NCI-H82 (cell line): Measurements from ENCODE around the gene GALNT6.
A peak's percentile ranks its signal among the peaks of the same experiment; 100 is the strongest.
"Not testable (repeated sequence)": the region's sequence is repeated elsewhere in the genome, so short reads cannot be mapped to it uniquely, and the experiment has no call there.

ENCODE experiments used
- DNase-seq: peaks from one replicate; lab custom pipeline; 2025; lab: John Stamatoyannopoulos, UW

The GALNT6 gene

GRCh38 chr12:51358496-51358895 is 32.7 kb downstream of the GALNT6 start:
- DNase-seq, result peak; percentile 30

- DNase-seq, result no peak
Measured at GRCh38 chr12:51357374-51358047, 33.7 kb downstream of the GALNT6 start.

GRCh38 chr12:51351913-51352532 is 39.2 kb downstream of the GALNT6 start:
- DNase-seq, result peak; percentile 74

GRCh38 chr12:51349026-51349425 is 42.2 kb downstream of the GALNT6 start:
- no peak for DNase-seq

GRCh38 chr12:51348116-51348515 is 43.1 kb downstream of the GALNT6 start:
- no peak for DNase-seq

- no peak for DNase-seq
Measured at GRCh38 chr12:51346581-51346980, 44.6 kb downstream of the GALNT6 start, which contains the start of gene CELA1. CELA1 (minus strand) TSS chr12:51346679; CDS start chr12:51346638, 41 bp downstream.

- no peak for DNase-seq
Measured at GRCh38 chr12:51345681-51346080, 45.5 kb downstream of the GALNT6 start.

- no peak for DNase-seq
Measured at GRCh38 chr12:51343201-51343600, 48.0 kb downstream of the GALNT6 start.

- no peak for DNase-seq
Measured at GRCh38 chr12:51342416-51342815, 48.8 kb downstream of the GALNT6 start.

- DNase-seq, result peak; percentile 82
Measured at GRCh38 chr12:51341251-51342007, 49.8 kb downstream of the GALNT6 start.

- no peak for DNase-seq
Measured at GRCh38 chr12:51339750-51340149, 51.5 kb downstream of the GALNT6 start.

GRCh38 chr12:51337336-51337735 is 53.9 kb downstream of the GALNT6 start:
- DNase-seq, result not testable (repeated sequence)

- no peak for DNase-seq
Measured at GRCh38 chr12:51335931-51336330, 55.3 kb downstream of the GALNT6 start.

GRCh38 chr12:51334764-51335163 is 56.4 kb downstream of the GALNT6 start:
- DNase-seq, result no peak

- no peak for DNase-seq
Measured at GRCh38 chr12:51333536-51333935, 57.7 kb downstream of the GALNT6 start.

GRCh38 chr12:51330186-51330585 is 61.0 kb downstream of the GALNT6 start:
- no peak for DNase-seq

- no peak for DNase-seq
Measured at GRCh38 chr12:51329742-51330141, 61.5 kb downstream of the GALNT6 start.

GRCh38 chr12:51328587-51328986 is 62.6 kb downstream of the GALNT6 start:
- DNase-seq, result no peak

- DNase-seq, result no peak
Measured at GRCh38 chr12:51326698-51327439, 64.3 kb downstream of the GALNT6 start.

GRCh38 chr12:51324953-51325352 is 66.3 kb downstream of the GALNT6 start:
- DNase-seq, result no peak

- no peak for DNase-seq
Measured at GRCh38 chr12:51323966-51324895, 67.0 kb downstream of the GALNT6 start, which contains the start of gene BIN2. BIN2 (minus strand) TSS chr12:51324174; CDS start chr12:51324102, 72 bp downstream.
